ENCODE results near the gene CHMP4B. TPM values are rescaled to one million over a fixed set of nuclear protein-coding genes. Genes with fewer than 3 reads are reported as not detected.

CHMP4B gene
- total RNA-seq, 1 donor from 2014 or later, result 104 TPM

- H3K4me3 ChIP-seq, result no peak overlapping the region
- no peak overlapping the region for H3K27ac ChIP-seq (replicated peaks)
- no peaks in the 10 kb centered on the region for H3K27me3 ChIP-seq (ENCODE audit: low read depth)
- H3K9me3 ChIP-seq (replicated peaks), result no peaks in the 10 kb centered on the region
- no peak for DNase-seq
- peaks cover 16% of the 10 kb centered on the region for H3K36me3 ChIP-seq
- TF ChIP-seq CTCF (IDR thresholded peaks at IDR 0.05; ENCODE audit: borderline replicate concordance), result no peak
- intact Hi-C loops (cut with micrococcal nuclease), result no loop called here
- peaks cover 21% of the 10 kb centered on the region for H3K4me1 ChIP-seq
Observed at GRCh38 chr20:33783818-33784217, 27.3 kb upstream of the CHMP4B start.

- no peaks in the 10 kb centered on the region for H3K9me3 ChIP-seq (replicated peaks)
- DNase-seq, result no peak
- intact Hi-C loops (cut with micrococcal nuclease), result no loop called here
- peaks cover 25% of the 10 kb centered on the region for H3K4me1 ChIP-seq
- no peak overlapping the region for H3K27ac ChIP-seq (replicated peaks)
- no peak overlapping the region for H3K4me3 ChIP-seq
- no peaks in the 10 kb centered on the region for H3K27me3 ChIP-seq (ENCODE audit: low read depth)
- peaks cover 16% of the 10 kb centered on the region for H3K36me3 ChIP-seq
- TF ChIP-seq CTCF (IDR thresholded peaks at IDR 0.05; ENCODE audit: borderline replicate concordance), result no peak
Observed at GRCh38 chr20:33784225-33784624, 26.9 kb upstream of the CHMP4B start.

GRCh38 chr20:33785503-33785902, 25.6 kb upstream of the CHMP4B start:
- H3K36me3 ChIP-seq, result peaks cover 16% of the 10 kb centered on the region
- intact Hi-C loops (cut with micrococcal nuclease), result no loop called here
- peaks cover 37% of the 10 kb centered on the region for H3K4me1 ChIP-seq

GRCh38 chr20:33787253-33787891, 23.8 kb upstream of the CHMP4B start:
- Histone ChIP-seq H3K27ac (replicated peaks) (peak overlapping the region; percentile 63), H3K27me3 (ENCODE audit: low read depth) (no peaks in the 10 kb centered on the region), H3K4me3 (no peak overlapping the region), H3K9me3 (replicated peaks) (no peaks in the 10 kb centered on the region), H3K4me1 (peaks cover 39% of the 10 kb centered on the region), H3K36me3 (peaks cover 3% of the 10 kb centered on the region)
- intact Hi-C loops (cut with micrococcal nuclease), result no loop called here
- TF ChIP-seq CTCF (IDR thresholded peaks at IDR 0.05; ENCODE audit: borderline replicate concordance), result no peak
- no peak for DNase-seq

More at GRCh38 chr20:33785503-33785902, 25.6 kb upstream of the CHMP4B start:
- no peak overlapping the region for H3K4me3 ChIP-seq
- DNase-seq, result no peak
- H3K27ac ChIP-seq (replicated peaks), result no peak overlapping the region
- no peaks in the 10 kb centered on the region for H3K9me3 ChIP-seq (replicated peaks)
- no peak for TF ChIP-seq CTCF (IDR thresholded peaks at IDR 0.05; ENCODE audit: borderline replicate concordance)
- no peaks in the 10 kb centered on the region for H3K27me3 ChIP-seq (ENCODE audit: low read depth)

GRCh38 chr20:33788351-33789049, 22.6 kb upstream of the CHMP4B start:
- Histone ChIP-seq H3K4me1 (peaks cover 51% of the 10 kb centered on the region), H3K4me3 (no peak overlapping the region), H3K9me3 (replicated peaks) (no peaks in the 10 kb centered on the region), H3K36me3 (no peaks in the 10 kb centered on the region), H3K27ac (replicated peaks) (peak overlapping the region; percentile 65), H3K27me3 (ENCODE audit: low read depth) (no peaks in the 10 kb centered on the region)
- no peak for DNase-seq
- intact Hi-C loops (cut with micrococcal nuclease), result no loop called here
- TF ChIP-seq CTCF (IDR thresholded peaks at IDR 0.05; ENCODE audit: borderline replicate concordance), result no peak
